Activated naive CD8-positive, alpha-beta T cell treated with anti-CD3 and anti-CD28 coated beads for 36 hours (primary cell): ENCODE data around the gene PSTPIP1. TPM values are rescaled to one million over a fixed set of nuclear protein-coding genes. Genes with fewer than 3 reads are reported as not detected.

Source experiments
- DNase-seq: peaks from one replicate; pipeline ENCODE4 v3.0.0; 2021
- H3K27ac Mint-ChIP-seq: one replicate; pipeline ENCODE4 v1.8.0; 2022; ENCODE audit warnings: mild to moderate bottlenecking, moderate library complexity, mixed read lengths
- H3K27me3 Mint-ChIP-seq: one replicate; pipeline ENCODE4 v1.8.0; 2022; ENCODE audit warnings: mild to moderate bottlenecking, mixed read lengths
- H3K36me3 Mint-ChIP-seq: one replicate; pipeline ENCODE4 v1.8.0; 2021; ENCODE audit warnings: mild to moderate bottlenecking, mixed read lengths
- H3K4me1 Mint-ChIP-seq: one replicate; pipeline ENCODE4 v1.8.0; 2021; ENCODE audit warnings: mixed read lengths
- H3K4me3 Mint-ChIP-seq: one replicate; pipeline ENCODE4 v1.8.0; 2022; ENCODE audit warnings: mild to moderate bottlenecking, moderate library complexity, mixed read lengths
- H3K9me3 Mint-ChIP-seq: one replicate; pipeline ENCODE4 v1.8.0; 2022; ENCODE audit warnings: mixed read lengths
- total RNA-seq, 2 experiments: library from RNA; stranded (reverse); gene quantifications; one replicate each; pipeline ENCODE4 v1.2.3, GENCODE V29; 2021

The PSTPIP1 gene
- total RNA-seq, 2 experiments from 2014 or later = 93.4 to 94.5 TPM

GRCh38 chr15:77066971-77067690 is 72.2 kb downstream of the PSTPIP1 start:
- Mint-ChIP-seq H3K4me3 (no peak overlapping the region), H3K27me3 (no peaks in the 10 kb centered on the region), H3K36me3 (peaks cover 10% of the 10 kb centered on the region), H3K9me3 (no peaks in the 10 kb centered on the region), H3K4me1 (peaks cover 46% of the 10 kb centered on the region), H3K27ac (no peak overlapping the region)
- no peak for DNase-seq

GRCh38 chr15:77067691-77068367 is 72.9 kb downstream of the PSTPIP1 start:
- Mint-ChIP-seq H3K36me3 (peaks cover 10% of the 10 kb centered on the region), H3K27ac (no peak overlapping the region), H3K4me1 (peaks cover 40% of the 10 kb centered on the region), H3K4me3 (no peak overlapping the region), H3K9me3 (no peaks in the 10 kb centered on the region), H3K27me3 (no peaks in the 10 kb centered on the region)
- no peak for DNase-seq

GRCh38 chr15:77068633-77069032 is 73.7 kb downstream of the PSTPIP1 start:
- Mint-ChIP-seq H3K4me3 (no peak overlapping the region), H3K9me3 (no peaks in the 10 kb centered on the region), H3K4me1 (peaks cover 36% of the 10 kb centered on the region), H3K27ac (peak overlapping the region; percentile 17), H3K27me3 (no peaks in the 10 kb centered on the region), H3K36me3 (peaks cover 10% of the 10 kb centered on the region)
- DNase-seq = no peak

- no peaks in the 10 kb centered on the region for H3K9me3 Mint-ChIP-seq
- H3K27me3 Mint-ChIP-seq = no peaks in the 10 kb centered on the region
- DNase-seq = no peak
- H3K4me1 Mint-ChIP-seq = peaks cover 32% of the 10 kb centered on the region
- H3K4me3 Mint-ChIP-seq = peak overlapping the region; percentile 86
- H3K27ac Mint-ChIP-seq = peak overlapping the region; percentile 71
- H3K36me3 Mint-ChIP-seq = peaks cover 10% of the 10 kb centered on the region
Observed at GRCh38 chr15:77069521-77070121, 74.7 kb downstream of the PSTPIP1 start.

- H3K4me1 Mint-ChIP-seq = peaks cover 29% of the 10 kb centered on the region
- DNase-seq = no peak
- H3K36me3 Mint-ChIP-seq = peaks cover 10% of the 10 kb centered on the region
- H3K27me3 Mint-ChIP-seq = no peaks in the 10 kb centered on the region
- H3K27ac Mint-ChIP-seq = peak overlapping the region; percentile 69
- H3K4me3 Mint-ChIP-seq = peak overlapping the region; percentile 86
- H3K9me3 Mint-ChIP-seq = no peaks in the 10 kb centered on the region
Observed at GRCh38 chr15:77070180-77070494, 75.2 kb downstream of the PSTPIP1 start.

- Mint-ChIP-seq H3K4me1 (peaks cover 29% of the 10 kb centered on the region), H3K4me3 (peak within 1 kb of the TSS; percentile 86), H3K36me3 (peaks cover 10% of the 10 kb centered on the region), H3K27ac (peak within 1 kb of the TSS; percentile 77), H3K27me3 (no peaks in the 10 kb centered on the region), H3K9me3 (no peaks in the 10 kb centered on the region)
- peak; percentile 96 for DNase-seq
Observed at GRCh38 chr15:77070495-77071304, 75.8 kb downstream of the PSTPIP1 start, which contains the start of gene TSPAN3. Gene TSPAN3, minus strand, starts transcription at chr15:77071109. Its CDS starts 155 bp downstream, at chr15:77070954.

GRCh38 chr15:77071305-77072223 is 76.6 kb downstream of the PSTPIP1 start:
- Mint-ChIP-seq H3K27ac (peak overlapping the region; percentile 77), H3K9me3 (no peaks in the 10 kb centered on the region), H3K4me1 (peaks cover 29% of the 10 kb centered on the region), H3K36me3 (peaks cover 10% of the 10 kb centered on the region), H3K4me3 (peak overlapping the region; percentile 69), H3K27me3 (no peaks in the 10 kb centered on the region)
- DNase-seq = no peak

GRCh38 chr15:77074350-77074749 is 79.4 kb downstream of the PSTPIP1 start:
- Mint-ChIP-seq H3K4me1 (peaks cover 12% of the 10 kb centered on the region), H3K4me3 (no peak overlapping the region), H3K27ac (no peak overlapping the region), H3K9me3 (no peaks in the 10 kb centered on the region), H3K36me3 (peaks cover 5% of the 10 kb centered on the region), H3K27me3 (no peaks in the 10 kb centered on the region)
- DNase-seq = no peak

- DNase-seq = no peak
- Mint-ChIP-seq H3K27me3 (no peaks in the 10 kb centered on the region), H3K27ac (no peak overlapping the region), H3K9me3 (no peaks in the 10 kb centered on the region), H3K36me3 (no peaks in the 10 kb centered on the region), H3K4me1 (peaks cover 6% of the 10 kb centered on the region), H3K4me3 (no peak overlapping the region)
Observed at GRCh38 chr15:77075528-77075927, 80.6 kb downstream of the PSTPIP1 start.

- H3K4me3 Mint-ChIP-seq = no peak overlapping the region
- no peaks in the 10 kb centered on the region for H3K36me3 Mint-ChIP-seq
- no peaks in the 10 kb centered on the region for H3K9me3 Mint-ChIP-seq
- H3K27ac Mint-ChIP-seq = no peak overlapping the region
- DNase-seq = no peak
- peaks cover 2% of the 10 kb centered on the region for H3K4me1 Mint-ChIP-seq
- peaks cover 2% of the 10 kb centered on the region for H3K27me3 Mint-ChIP-seq
Observed at GRCh38 chr15:77076323-77076915, 81.5 kb downstream of the PSTPIP1 start.

- DNase-seq = no peak
- no peaks in the 10 kb centered on the region for H3K36me3 Mint-ChIP-seq
- no peak overlapping the region for H3K4me3 Mint-ChIP-seq
- no peaks in the 10 kb centered on the region for H3K9me3 Mint-ChIP-seq
- peaks cover 20% of the 10 kb centered on the region for H3K4me1 Mint-ChIP-seq
- peaks cover 3% of the 10 kb centered on the region for H3K27me3 Mint-ChIP-seq
- H3K27ac Mint-ChIP-seq = no peak overlapping the region
Observed at GRCh38 chr15:77081971-77082370, 87.0 kb downstream of the PSTPIP1 start.

GRCh38 chr15:77083381-77084160 is 88.6 kb downstream of the PSTPIP1 start:
- no peaks in the 10 kb centered on the region for H3K9me3 Mint-ChIP-seq
- peak; percentile 64 for DNase-seq
- H3K27ac Mint-ChIP-seq = peak overlapping the region; percentile 23
- H3K36me3 Mint-ChIP-seq = no peaks in the 10 kb centered on the region
- H3K27me3 Mint-ChIP-seq = peaks cover 3% of the 10 kb centered on the region
- peak overlapping the region; percentile 61 for H3K4me3 Mint-ChIP-seq
- peaks cover 20% of the 10 kb centered on the region for H3K4me1 Mint-ChIP-seq

GRCh38 chr15:77084436-77084835 is 89.5 kb downstream of the PSTPIP1 start:
- Mint-ChIP-seq H3K4me3 (no peak overlapping the region), H3K36me3 (no peaks in the 10 kb centered on the region), H3K27me3 (peaks cover 3% of the 10 kb centered on the region), H3K27ac (no peak overlapping the region), H3K4me1 (peaks cover 20% of the 10 kb centered on the region), H3K9me3 (no peaks in the 10 kb centered on the region)
- no peak for DNase-seq
